HG03575 (cell line): ENCODE results near the gene RASD1.
"Not testable (repeated sequence)": the region's sequence is repeated elsewhere in the genome, so short reads cannot be mapped to it uniquely, and the experiment has no call there.

Experiments
- ATAC-seq: cut with Tn5 transposase; IDR thresholded peaks from one replicate; pipeline ENCODE4 v1.9.1; 2021; ENCODE audit not compliant: unreplicated experiment, insufficient number of reproducible peaks, low FRiP score; ENCODE audit errors: extremely low read depth

Gene RASD1

DNA sequence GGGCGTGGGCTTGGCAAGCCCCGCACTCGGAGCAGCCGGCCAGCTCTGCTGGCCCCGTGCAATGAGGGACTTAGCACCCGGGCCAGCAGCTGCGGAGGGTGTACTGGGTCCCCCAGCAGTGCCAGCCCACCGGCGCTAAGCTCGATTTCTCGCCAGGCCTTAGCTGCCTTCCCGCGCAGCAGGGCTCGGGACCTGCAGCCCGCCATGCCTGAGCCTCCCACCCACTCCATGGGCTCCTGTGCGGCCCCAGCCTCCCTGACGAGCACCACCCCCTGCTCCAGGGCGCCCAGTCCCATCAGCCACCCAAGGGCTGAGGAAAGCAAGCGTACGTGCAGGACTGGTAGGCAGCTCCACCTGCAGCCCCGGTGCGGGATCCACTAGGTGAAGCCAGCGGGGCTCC lies 9.8 kb downstream of the RASD1 start:
- not testable (repeated sequence) for ATAC-seq

DNA sequence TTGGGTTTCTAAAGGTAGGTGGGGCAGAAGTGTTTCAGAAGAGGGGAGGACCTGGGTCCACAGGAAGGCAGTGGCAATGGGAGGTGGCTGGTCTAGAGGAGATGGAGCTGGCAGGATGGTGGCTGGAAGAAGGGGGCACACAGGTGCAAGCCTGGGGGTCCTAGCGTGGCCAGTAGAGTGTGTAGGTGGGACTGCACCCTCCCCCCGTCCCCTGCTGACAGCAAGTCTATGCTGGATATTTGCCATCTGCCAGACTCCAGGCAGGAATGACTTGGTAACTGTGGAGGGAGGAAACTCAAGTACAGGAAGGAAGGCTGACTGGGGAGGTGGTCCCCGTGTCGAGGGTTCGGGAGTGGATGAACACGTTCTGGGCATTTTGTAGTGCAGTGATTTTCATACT lies 10.8 kb downstream of the RASD1 start:
- no peak for ATAC-seq

DNA sequence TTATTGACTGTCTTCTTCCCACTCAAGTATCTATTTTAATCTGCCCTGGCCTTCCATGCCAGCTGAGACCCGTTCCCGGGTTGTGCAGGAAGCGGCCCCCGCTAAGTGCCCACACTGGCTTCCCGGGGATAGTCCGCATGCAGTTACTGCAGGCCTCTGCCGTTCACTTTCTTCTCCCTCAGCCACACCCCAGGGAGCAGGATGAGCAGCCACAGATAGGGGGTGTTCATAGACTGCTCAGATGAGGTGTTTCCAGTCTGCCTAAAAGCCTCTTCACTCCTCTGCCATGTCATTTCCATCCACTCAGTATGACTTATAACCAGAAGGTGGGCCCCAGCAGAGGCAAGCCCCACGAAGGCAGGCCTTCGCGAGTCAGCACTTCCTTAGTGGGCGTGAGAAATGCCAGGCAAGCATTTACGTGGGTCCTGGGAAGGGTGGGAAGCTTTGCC lies 11.7 kb downstream of the RASD1 start:
- no peak for ATAC-seq

DNA sequence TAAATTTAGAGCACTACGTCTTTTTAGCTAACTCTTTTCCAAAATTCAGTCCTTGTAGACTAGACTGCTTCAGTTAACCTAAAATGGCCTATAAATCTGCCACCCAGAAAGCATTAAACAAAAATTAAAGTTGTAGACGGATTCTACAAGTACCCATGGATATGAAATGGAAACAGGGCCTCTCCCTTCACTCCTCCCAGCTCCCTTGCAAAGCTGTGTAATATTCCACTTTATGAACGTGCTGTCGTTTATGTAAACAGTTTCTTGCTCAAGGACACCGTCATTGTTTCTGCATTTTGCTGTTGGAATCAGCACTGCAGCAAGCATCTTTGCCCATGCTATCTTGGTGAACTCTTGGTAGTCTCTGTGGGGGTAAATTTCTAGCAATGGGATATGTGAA lies 14.3 kb downstream of the RASD1 start:
- no peak for ATAC-seq

DNA sequence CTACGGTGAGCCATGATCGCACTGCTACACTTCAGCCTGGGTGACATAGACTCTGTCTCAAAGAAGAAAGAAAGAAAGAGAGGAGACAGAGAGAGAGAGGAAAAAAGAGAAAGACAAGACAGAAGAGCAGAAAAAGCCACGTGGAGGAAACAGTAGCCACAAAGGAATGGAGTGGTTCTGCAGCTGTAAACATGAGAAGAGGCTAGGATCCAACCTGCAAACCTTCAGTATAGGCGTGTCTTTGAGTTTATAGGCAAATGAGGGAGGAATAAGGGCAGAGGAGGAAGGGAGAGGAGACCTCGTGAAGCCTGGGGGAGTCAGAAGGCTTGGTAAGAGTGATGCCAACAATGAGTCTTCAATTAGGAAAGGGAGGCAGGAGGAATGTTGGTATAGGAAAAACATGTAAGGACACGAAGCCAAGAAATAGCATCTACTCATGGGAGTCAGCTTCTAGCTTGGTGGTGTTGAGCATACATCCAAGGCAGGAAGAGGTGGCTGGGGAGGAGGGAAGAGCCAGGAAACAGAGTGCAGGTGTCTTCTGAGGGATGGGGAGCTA lies 15.5 kb downstream of the RASD1 start:
- no peak for ATAC-seq

DNA sequence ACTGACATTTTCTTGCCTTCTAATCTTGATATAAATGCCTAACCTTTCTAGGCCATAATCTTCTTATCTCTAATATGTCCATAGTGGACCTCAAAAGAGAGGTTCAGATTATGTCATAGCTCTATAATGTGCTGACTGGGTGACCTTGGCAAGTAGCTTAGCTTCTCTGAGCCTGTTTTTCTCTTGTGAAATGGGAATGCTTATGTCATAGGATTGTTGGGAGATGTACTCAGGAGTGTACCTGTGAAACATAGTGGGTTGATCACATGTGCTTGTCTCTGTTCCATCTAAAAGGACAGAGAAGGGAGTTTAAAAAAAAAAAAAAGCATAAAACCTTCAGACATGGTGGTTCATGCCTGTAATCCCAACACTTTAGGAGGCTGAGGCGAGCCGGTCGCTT lies 17.0 kb downstream of the RASD1 start:
- ATAC-seq, result no peak

DNA sequence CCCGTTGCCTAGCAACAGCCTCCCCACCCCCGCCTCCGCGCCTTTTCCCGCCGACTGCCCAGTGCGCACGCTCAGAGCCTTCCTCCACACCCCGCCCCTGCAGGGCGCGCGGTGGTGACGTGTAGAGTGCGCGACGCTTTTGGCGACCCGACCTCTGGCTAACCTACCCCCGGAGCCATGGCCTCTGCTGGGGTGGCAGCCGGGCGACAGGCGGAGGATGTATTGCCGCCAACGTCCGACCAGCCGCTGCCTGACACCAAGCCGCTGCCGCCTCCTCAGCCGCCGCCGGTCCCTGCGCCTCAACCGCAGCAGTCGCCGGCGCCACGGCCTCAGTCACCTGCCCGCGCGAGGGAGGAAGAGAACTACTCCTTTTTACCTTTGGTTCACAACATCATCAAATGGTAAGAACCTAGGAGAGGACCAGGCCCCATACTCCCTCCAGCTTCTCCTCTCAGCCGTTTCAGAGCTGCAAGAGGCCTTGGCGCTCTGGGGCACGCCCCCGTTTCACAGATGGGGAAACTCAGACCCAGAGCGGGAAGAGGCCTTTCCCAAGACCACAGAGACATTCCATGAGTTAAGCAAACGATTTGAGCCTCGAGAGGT lies 19.2 kb downstream of the RASD1 start, which contains the start of gene MED9:
Gene MED9, plus strand, starts transcription at position 136 of the 603 bp plus-strand sequence. Its CDS starts 42 bp downstream, at position 178.
- ATAC-seq, result no peak

DNA sequence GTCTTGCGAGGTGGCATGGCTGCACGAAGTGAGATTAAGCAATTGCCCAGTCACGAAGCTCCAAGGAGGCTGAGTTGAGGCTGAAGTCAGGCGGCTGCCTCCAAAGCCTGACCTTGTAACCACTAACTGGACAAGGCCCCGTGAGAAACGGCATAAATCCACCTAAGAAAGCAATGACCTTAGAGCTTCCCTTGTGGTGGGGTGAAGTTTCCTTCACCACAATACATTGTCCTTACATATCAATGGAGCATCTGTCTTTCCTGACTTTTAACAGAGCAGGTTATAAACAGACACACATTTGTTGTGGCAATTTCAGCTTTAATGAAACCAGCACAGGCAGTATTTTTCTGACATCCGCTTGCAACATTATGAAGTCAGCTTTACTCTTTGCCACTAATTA lies 21.9 kb downstream of the RASD1 start:
- ATAC-seq, result no peak

DNA sequence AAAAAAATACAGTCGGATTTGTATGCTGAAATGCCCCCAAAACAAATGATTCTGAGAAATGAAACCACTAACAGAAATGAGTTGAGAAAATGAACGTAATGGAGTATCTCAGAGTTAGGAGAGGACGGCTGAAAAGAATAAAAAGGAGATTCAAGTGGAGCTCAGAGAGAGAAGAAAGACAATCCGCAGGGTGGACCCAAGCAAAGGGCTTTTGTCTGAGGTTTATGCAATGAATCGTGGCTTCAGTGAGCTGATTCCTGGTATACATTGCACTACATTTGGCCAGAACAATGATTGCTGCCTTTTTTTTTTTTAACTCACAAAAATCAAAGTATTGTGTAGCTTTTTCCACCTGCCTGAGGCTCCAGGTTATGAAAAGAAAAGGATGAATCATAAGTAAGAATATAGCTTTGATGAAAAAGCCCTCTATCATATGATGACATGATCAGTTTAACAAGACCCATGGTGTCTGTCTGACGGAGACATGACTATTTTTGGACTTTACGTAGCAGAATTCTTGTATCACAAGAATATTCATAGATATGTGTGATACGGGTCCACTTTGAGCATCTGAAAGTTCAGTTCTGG lies 23.8 kb downstream of the RASD1 start:
- no peak for ATAC-seq

DNA sequence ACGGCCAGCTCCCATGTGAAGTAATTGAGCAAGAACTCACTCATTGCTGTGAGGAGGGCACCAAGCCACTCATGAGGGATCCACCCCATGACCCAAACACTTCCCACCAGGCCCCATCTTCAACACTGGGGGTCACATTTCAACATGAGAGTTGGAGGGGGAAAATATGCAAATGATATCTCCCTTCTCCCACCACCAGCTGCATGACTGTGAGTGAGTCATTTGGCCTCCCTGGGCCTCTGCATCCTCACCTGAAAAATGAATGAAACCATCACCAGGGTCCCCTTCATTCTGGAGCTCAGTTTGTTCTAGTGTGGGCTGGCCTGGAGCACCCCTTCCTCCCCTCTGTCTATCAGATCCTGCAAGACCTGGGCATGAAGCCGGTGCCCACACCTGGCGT lies 26.2 kb downstream of the RASD1 start:
- no peak for ATAC-seq

DNA sequence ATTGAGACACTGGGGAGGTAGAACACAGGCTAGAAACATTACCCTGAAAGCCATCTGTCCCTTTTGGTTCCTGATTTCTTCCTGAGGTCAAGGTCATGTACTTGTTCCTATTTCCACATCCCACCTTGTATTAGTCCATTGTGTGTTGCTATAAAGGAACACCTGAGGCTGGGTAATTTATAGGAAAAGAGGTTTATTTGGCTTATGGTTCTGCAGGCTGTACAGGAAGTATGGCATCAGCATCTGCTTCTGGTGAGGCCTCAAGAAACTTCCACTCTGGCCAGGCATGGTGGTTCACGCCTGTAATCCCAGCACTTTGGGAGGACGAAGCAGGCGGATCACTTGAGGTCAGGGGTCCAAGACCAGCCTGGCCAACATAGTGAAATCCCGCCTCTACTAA lies 26.8 kb downstream of the RASD1 start:
- no peak for ATAC-seq

DNA sequence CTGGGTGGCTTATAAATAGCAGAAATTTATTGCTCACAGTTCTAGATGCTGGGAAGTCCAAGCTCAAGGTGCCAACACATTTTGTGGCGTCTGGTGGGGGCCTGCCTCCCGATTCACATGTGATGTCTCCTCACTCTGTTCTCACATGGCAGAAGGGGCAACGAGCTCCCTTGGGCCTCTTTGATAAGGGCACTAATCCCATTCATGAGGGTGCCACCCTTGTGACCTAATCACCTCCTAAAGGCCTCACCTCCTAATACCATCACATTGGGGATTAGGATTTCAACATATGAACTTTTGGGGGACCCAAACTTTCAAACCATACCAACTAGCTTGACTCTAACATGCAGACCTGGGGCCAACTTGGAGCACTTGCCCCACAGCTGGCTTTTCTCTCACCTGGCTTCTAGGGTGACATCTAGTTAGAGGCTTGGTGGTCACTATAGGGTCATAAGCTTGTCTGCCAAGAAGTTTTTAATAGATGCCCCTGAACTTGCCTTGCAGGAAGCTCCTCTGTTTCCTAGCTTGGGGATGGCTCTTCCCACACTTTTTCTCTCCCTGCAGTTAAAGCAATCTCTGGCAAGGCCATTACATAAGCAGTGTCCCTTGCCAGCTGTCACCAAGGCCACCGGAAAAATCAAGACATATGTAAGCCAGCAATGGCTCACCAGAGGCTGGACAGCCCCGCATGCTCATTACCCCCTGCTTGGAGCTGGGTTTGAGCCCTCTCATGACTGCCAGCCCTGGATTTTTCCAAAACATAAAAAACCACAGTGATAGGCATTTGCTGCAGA lies 27.8 kb downstream of the RASD1 start:
- ATAC-seq, result no peak

DNA sequence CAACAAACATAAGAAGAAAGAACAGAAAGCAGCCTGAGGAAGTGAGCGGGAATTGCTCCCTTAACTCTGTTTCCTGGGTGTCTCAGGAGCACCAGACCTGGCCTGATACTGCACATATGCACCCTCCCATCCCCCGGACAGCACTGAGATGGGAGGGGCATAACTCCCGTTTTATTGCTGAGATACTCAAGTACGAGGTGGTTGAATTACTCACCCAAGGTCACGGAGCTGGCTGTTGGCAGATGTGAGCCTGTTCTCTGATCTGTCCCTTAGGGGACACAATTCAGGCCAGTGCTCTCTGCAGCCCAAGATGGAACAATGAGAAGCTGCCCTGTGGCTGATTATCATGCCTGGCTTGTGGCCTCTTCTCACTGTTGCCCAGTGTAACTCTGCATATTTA lies 28.5 kb downstream of the RASD1 start:
- ATAC-seq, result no peak

DNA sequence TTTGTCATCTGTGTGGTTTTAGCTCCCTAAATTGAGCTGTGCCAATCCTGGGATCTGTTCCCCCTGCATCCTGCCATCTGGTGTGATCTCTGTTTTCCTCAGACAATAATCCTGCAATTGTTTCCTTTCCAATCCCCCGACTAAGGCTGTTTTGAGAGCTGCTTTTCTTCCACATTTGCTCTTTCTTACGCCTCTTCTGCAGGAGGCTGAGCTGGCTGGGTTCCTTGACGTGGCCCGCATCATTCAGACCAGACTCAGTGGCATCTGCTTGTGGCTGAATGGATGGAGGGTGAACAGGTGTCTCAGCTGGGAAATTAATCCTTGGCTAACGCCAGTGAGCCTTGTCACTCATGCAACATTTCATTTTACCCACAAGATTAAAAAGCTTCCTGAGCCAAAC lies 29.2 kb downstream of the RASD1 start:
- no peak for ATAC-seq

DNA sequence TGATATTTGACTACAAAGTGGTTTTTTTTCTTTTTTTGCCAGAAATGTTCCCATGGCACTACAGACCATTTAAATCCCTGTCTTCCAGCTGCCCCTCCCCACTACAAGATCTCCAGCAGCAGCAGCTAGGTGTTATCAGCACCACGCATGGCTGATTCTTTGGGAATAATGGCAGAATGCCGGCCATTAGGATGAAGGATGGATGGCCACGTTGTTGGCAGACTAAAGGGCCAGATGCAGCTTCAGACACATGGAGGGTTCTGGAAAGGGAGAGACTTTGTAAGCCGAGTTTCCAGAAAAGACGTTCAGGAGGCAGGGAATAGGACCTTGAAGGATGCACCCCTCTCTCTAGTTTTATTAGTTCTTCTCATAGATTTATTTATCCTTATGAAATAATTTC lies 29.7 kb downstream of the RASD1 start:
- ATAC-seq, result no peak

DNA sequence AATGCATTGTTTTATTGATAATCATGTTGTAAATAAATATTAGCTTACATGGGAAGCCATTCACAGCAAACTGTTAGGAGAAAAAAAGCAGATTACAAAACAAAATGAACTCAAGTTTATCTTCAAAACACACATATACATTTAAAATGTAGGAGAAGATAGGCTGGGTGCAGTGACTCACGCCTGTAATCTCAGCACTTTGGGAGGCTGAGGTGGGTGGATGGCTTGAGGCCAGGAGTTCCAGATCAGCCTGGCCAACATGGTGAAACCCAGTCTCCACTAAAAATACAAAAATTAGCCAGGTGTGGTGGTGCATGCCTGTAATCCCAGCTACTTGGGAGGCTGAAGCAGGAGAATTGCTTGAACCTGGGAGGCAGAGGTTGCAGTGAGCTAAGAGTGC lies 30.3 kb downstream of the RASD1 start:
- not testable (repeated sequence) for ATAC-seq

DNA sequence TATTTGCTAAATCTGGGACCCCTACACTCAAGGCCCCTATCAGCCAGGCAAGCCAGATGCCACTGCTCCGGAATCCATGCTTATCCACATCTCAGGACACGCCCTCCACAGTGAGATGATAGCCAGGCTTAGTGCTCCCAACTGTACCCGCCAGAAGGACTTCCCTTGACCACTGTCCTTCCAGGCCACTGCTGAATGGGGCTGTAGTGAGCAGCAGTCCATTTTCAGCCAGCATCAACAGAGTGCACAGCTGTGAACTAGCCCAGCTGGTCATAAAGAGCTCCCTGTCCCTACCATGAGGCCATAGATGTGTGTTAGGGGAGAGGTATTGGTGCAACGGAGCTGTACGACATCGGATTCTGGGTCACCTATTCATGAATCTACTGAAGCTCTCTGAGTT lies 32.4 kb downstream of the RASD1 start:
- no peak for ATAC-seq

DNA sequence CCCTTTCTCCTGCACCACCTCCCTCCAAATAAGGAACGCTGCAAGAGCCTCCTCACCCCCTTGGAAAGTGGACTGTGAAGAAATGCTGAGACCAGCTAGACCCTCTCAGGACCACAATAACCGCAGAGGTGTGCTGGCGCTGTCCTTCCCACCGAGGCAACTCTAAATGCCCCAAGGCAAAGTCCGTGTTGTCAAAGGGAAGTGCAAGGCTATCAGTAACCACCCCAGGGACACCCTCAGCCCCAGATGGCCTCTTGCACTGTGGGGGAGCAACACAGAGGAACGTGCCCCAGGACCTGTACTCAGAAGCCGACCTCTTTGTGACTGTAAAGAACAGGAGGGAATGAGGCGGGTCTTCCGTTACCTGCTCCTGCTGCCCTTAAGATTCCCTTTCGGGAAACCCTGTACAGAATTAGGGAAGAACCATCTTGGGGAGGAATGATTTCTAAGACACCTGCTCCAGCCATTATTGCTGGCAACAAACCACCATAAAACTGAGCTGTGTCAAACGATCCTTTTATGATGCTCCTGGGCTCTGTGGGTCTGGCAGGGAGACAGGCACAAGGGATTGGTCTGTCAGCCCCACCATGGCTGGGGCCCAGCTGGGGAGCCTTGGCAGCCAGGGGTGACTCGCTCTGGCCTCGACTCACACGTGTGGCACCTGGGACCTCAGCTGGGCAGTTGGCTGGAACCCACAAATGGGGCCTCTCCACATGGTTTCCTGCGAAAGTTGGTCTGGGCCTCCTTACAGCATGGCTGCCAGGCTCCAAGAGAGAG lies 34.0 kb downstream of the RASD1 start:
- ATAC-seq, result no peak

DNA sequence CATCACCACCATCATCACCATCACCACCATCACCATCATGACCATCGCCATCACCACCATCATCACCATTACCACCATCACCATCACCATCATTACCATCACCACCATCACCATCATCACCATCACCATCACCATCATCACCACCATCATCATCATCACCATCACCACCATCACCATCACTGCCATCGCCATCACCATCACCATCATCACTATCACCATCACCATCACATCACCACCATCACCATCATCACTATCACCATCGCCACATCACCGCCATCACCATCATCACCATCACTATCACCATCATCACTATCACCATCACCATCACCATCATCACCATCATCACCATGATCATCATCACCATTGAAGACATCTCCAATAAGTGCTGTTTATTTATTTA lies 36.2 kb downstream of the RASD1 start:
- no peak for ATAC-seq
